Keratinocyte (primary cell): ENCODE results near the gene PRPF6.

Experiments used
- CTCF ChIP-seq, 3 experiments: IDR thresholded peaks in 1 of 3; conservative IDR thresholded peaks in 1 of 3; optimal IDR thresholded peaks in 1 of 3; 2 replicates in 2 of 3; 3 replicates in 1 of 3; pipeline versions ENCODE3 to v1.5.1; 2011; ENCODE audit warnings: low read length in 3 of 3, mild to moderate bottlenecking in 3 of 3, moderate library complexity in 2 of 3, control low read depth in 1 of 3, inconsistent platforms in 1 of 3; ENCODE audit not compliant: insufficient read depth in 2 of 3; ENCODE audit errors: extremely low read depth in 1 of 3
- EZH2 ChIP-seq: IDR thresholded peaks from one replicate; pipeline ENCODE4 v1.6.1; 2012; ENCODE audit warnings: inconsistent platforms, mild to moderate bottlenecking, low read length, moderate library complexity

DNA sequence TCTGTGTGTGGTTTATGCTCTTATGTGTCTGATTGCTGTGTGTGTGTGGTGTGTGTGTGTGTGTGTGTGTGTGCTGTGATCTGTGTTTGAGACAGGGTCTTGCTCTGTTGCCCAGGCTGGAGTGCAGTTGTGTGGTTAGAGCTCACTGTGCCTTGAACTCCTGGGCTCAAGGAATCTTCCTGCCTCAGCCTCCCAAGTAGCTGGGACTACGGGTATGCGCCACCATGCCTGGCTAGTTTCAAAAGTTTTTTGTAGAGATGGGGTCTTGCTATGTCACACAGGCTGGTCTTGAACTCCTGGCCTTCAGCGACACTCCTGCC lies 7.8 kb upstream of the PRPF6 start:
- TF ChIP-seq CTCF (optimal IDR thresholded peaks at IDR 0.05 in 1 of 3, IDR thresholded peaks at IDR 0.05 in 1 of 3, conservative IDR thresholded peaks at IDR 0.05 in 1 of 3; ENCODE audit: extremely low read depth in 1 of 3, insufficient read depth in 2 of 3, low read length in 3 of 3) (no peak), EZH2 (no peak)
